Measurements from ENCODE around the gene LIPG. TPM values are rescaled to one million over a fixed set of nuclear protein-coding genes. Genes with fewer than 3 reads are reported as not detected.

Gene LIPG
- total and polyA plus RNA-seq, 9 of the 15 experiments (the other 6 are each of a cell fraction or from before 2014, with no cell fraction given), result 0.76 to 1.8 (median 1.3) TPM

DNA sequence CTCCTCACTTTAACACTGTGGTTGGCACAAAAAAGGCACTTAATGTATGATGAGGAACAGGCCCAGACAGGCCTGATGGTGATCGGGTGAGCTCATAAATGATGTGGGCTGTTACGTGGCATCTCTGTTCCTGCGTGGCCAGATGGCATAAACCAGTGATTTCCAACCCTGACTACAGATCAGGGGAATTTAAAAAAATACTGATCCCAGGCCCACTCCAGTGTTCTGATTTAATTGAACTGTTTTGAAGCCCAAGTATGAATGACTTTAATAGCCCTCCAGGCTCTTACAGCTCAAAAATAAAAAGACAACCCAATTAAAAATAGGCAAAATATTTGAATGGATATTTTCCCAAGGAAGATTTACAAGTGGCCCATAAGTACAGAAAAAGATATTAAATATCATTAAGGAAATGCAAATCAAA is 48.2 kb downstream of the LIPG start:
- in situ Hi-C loops (cut with MboI), result no loop called here
- Histone ChIP-seq H3K27me3 (ENCODE audit: control insufficient read depth in 2 of 2, insufficient read depth in 2 of 2, low read length in 2 of 2) (peaks cover 2 to 23% of the 10 kb centered on the region in 2 experiments; a peak in 2 of 5 replicates), H3K9me1 (ENCODE audit: control insufficient read depth, insufficient read depth, low read length) (no peaks in the 10 kb centered on the region), H3K4me1 (replicated peaks in 1 of 2; ENCODE audit: control insufficient read depth in 2 of 2, insufficient read depth in 2 of 2, low read length in 2 of 2) (peaks cover 0 to 7% of the 10 kb centered on the region in 2 experiments; a peak in 2 of 5 replicates), H3K9ac (ENCODE audit: insufficient read depth in 1 of 2, low read depth in 2 of 2, low read length in 2 of 2) (no peak overlapping the region), H3K27ac (ENCODE audit: extremely low read depth, low read depth, low read length) (no peak overlapping the region), H3K79me2 (ENCODE audit: control insufficient read depth, insufficient read depth, low read length) (no peaks in the 10 kb centered on the region), H2AFZ (ENCODE audit: low read depth, low read length) (no peak overlapping the region), H4K20me1 (replicated peaks; ENCODE audit: control insufficient read depth, insufficient read depth, low read length) (no peaks in the 10 kb centered on the region), H3K4me3 (no peak overlapping the region), H3K4me2 (ENCODE audit: insufficient read depth, low read length) (no peak overlapping the region), H3K9me3 (replicated peaks; ENCODE audit: control insufficient read depth, insufficient read depth, low read depth, low read length) (no peaks in the 10 kb centered on the region), H3K36me3 (ENCODE audit: control insufficient read depth, insufficient read depth, low read length) (no peaks in the 10 kb centered on the region)
- ATAC-seq (no peak), FAIRE-seq (no peak), DNase-seq (ENCODE audit: extremely low read depth in 1 of 4, low spot score in 3 of 4) (no peak)
- intact Hi-C loops (cut with micrococcal nuclease), result no loop called here
- TF ChIP-seq XRCC5 (IDR thresholded peaks at IDR 0.05; ENCODE audit: low read depth, low read length) (no peak), ZSCAN32 (CRISPR knock-in tag; IDR thresholded peaks at IDR 0.05) (no peak)
- TF ChIP-seq, protein P1, sequence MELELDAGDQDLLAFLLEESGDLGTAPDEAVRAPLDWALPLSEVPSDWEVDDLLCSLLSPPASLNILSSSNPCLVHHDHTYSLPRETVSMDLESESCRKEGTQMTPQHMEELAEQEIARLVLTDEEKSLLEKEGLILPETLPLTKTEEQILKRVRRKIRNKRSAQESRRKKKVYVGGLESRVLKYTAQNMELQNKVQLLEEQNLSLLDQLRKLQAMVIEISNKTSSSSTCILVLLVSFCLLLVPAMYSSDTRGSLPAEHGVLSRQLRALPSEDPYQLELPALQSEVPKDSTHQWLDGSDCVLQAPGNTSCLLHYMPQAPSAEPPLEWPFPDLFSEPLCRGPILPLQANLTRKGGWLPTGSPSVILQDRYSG (tag; conservative IDR thresholded peaks at IDR 0.05; ENCODE audit: low read depth), result no peak
- ChIA-PET CTCF (ENCODE audit: low intra/inter-chr PET ratio) (no interaction called here), POLR2A (interaction anchor here (1.0 kb wide), 1 partner anchor 271 kb away, joined by 3 read pairs; no protein-coding TSS in a partner anchor)
- BruUV-seq (replicated peaks), result no TSS peak
- 0% methylated on average over 3 of the region's 3 CpGs for WGBS (ENCODE audit: insufficient coverage, low coverage, missing lambda C conversion rate)

DNA sequence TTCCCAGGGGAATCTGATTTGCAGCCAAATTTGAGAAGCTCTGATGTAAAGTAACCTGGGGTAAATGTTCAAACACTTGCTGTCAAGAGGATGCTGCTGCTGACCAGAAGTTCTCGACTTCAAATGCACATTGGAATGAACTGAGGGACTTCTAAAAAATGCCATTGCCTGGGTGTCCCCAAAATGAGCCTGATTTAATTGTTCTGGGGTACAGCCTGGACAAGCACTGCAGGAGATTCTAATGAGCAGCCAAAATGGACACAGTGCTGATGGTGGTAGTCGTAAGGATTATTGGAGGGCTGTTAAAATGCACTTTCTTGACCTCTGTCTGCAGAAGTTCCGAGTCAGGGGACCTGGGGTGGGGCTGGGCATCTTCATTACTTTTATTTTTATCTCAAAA is 49.5 kb downstream of the LIPG start:
- in situ Hi-C loops (cut with MboI), result no loop called here
- BruUV-seq (replicated peaks), result no TSS peak
- Histone ChIP-seq H3K4me1 (replicated peaks in 1 of 2; ENCODE audit: control insufficient read depth in 2 of 2, insufficient read depth in 2 of 2, low read length in 2 of 2) (peaks cover 0 to 7% of the 10 kb centered on the region in 2 experiments; a peak in 2 of 5 replicates), H3K27me3 (ENCODE audit: control insufficient read depth in 2 of 2, insufficient read depth in 2 of 2, low read length in 2 of 2) (peaks cover 2 to 23% of the 10 kb centered on the region in 2 experiments; a peak in 3 of 5 replicates), H2AFZ (ENCODE audit: low read depth, low read length) (no peak overlapping the region), H3K27ac (ENCODE audit: extremely low read depth, low read depth, low read length) (no peak overlapping the region), H3K9me1 (ENCODE audit: control insufficient read depth, insufficient read depth, low read length) (no peaks in the 10 kb centered on the region), H3K79me2 (ENCODE audit: control insufficient read depth, insufficient read depth, low read length) (no peaks in the 10 kb centered on the region), H3K9me3 (replicated peaks; ENCODE audit: control insufficient read depth, insufficient read depth, low read depth, low read length) (no peaks in the 10 kb centered on the region), H3K4me2 (ENCODE audit: insufficient read depth, low read length) (no peak overlapping the region), H4K20me1 (replicated peaks; ENCODE audit: control insufficient read depth, insufficient read depth, low read length) (no peaks in the 10 kb centered on the region), H3K4me3 (no peak overlapping the region), H3K36me3 (ENCODE audit: control insufficient read depth, insufficient read depth, low read length) (no peaks in the 10 kb centered on the region), H3K9ac (ENCODE audit: insufficient read depth in 1 of 2, low read depth in 2 of 2, low read length in 2 of 2) (no peak overlapping the region)
- ATAC-seq (no peak), FAIRE-seq (no peak), DNase-seq (ENCODE audit: extremely low read depth in 1 of 4, low spot score in 3 of 4) (no peak)
- POLR2A ChIA-PET, result no interaction called here
- 4% methylated on average over 3 of the region's 3 CpGs for WGBS (ENCODE audit: insufficient coverage, low coverage, missing lambda C conversion rate)
- intact Hi-C loops (cut with micrococcal nuclease), result no loop called here
- CTCF ChIA-PET (ENCODE audit: low intra/inter-chr PET ratio), result no interaction called here
- TF ChIP-seq, protein P2, sequence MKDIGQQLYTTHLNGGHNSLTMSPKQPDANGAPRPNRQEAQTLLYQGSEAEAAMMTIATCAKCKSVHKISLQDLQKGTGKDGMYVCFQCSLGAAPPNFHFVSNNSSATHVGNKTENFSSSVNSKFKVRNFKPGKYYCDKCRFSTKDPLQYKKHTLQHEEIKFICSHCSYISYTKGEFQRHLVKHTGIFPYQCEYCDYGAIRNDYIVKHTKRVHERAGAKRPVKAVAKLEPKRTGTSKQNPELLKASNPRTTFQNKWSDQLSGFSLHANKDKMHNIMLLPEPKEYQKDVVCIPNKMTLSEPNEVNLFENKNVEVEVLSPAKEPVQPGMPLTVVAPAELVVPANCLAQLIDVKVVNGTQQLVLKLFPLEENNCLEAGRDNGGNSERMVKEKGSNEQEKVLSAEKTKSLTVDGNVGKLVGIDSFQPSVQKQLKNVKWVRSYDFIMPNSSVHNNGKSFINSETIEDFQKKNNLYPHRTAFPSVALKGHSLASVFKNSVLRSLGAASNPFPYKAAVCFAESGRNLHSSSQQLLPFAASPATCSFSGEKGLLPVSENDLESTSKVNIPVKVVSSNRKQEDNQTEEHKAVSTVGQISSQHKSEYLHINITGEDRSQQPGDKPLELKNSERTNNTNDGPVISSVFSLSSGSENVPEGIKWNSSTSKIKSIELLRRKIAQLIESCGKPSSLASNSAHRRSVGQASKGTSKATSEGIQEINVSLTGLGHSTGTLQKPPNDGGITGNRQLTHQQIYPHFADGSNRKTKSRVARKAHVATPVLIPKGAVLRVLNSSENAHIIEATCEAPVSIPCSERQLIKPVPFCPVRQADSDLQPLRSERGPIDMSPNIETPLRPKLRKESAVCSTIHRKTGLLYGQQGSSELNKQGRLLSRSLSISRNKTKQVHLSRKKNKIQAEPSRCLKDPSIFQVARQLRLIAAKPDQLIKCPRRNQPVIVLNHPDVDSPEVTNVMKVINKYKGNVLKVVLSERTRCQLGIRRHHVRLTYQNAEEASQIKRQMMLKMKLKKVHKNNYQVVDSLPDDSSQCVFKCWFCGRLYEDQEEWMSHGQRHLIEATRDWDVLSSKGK (CRISPR knock-in tag; IDR thresholded peaks at IDR 0.05), result no peak
- no peak for TF ChIP-seq ZNF140 (CRISPR knock-in tag; IDR thresholded peaks at IDR 0.05)
- TF ChIP-seq ZBTB17 (CRISPR knock-in tag; IDR thresholded peaks at IDR 0.05), result no peak

All from K562 (cell line).